Measurements from ENCODE around the gene RAD51B.

The RAD51B gene

GRCh38 chr14:68668028-68668427 is 848.4 kb downstream of the RAD51B start:
- H3K4me3 ChIP-seq (ENCODE audit: low read depth, low read length): no peak overlapping the region
- TF ChIP-seq CTCF (IDR thresholded peaks at IDR 0.05; ENCODE audit: borderline replicate concordance, insufficient read depth, low read depth, low read length): no peak

- TF ChIP-seq CTCF (IDR thresholded peaks at IDR 0.05; ENCODE audit: borderline replicate concordance, insufficient read depth, low read depth, low read length): no peak
- H3K4me3 ChIP-seq (ENCODE audit: low read depth, low read length): no peak overlapping the region
Observed at GRCh38 chr14:68668531-68668930, 849.0 kb downstream of the RAD51B start.

GRCh38 chr14:68669111-68669511 is 849.5 kb downstream of the RAD51B start:
- no peak for TF ChIP-seq CTCF (IDR thresholded peaks at IDR 0.05; ENCODE audit: borderline replicate concordance, insufficient read depth, low read depth, low read length)
- H3K4me3 ChIP-seq (ENCODE audit: low read depth, low read length): no peak overlapping the region

- TF ChIP-seq CTCF (IDR thresholded peaks at IDR 0.05; ENCODE audit: borderline replicate concordance, insufficient read depth, low read depth, low read length): no peak
- H3K4me3 ChIP-seq (ENCODE audit: low read depth, low read length): no peak overlapping the region
Observed at GRCh38 chr14:68669603-68670358, 850.2 kb downstream of the RAD51B start.

GRCh38 chr14:68670359-68670715 is 850.8 kb downstream of the RAD51B start:
- TF ChIP-seq CTCF (IDR thresholded peaks at IDR 0.05; ENCODE audit: borderline replicate concordance, insufficient read depth, low read depth, low read length): no peak
- no peak overlapping the region for H3K4me3 ChIP-seq (ENCODE audit: low read depth, low read length)

GRCh38 chr14:68671909-68672308 is 852.3 kb downstream of the RAD51B start:
- no peak overlapping the region for H3K4me3 ChIP-seq (ENCODE audit: low read depth, low read length)

More at GRCh38 chr14:68671909-68672308, 852.3 kb downstream of the RAD51B start:
- TF ChIP-seq CTCF (IDR thresholded peaks at IDR 0.05; ENCODE audit: borderline replicate concordance, insufficient read depth, low read depth, low read length): no peak
